Measurements from ENCODE around the gene EOGT.

Gene EOGT

GRCh38 chr3:68963891-68964290, 49.6 kb downstream of the EOGT start:
- no peak for DNase-seq
- Histone ChIP-seq H3K4me1 (no peaks in the 10 kb centered on the region), H3K9me3 (no peaks in the 10 kb centered on the region), H3K36me3 (no peaks in the 10 kb centered on the region), H3K27me3 (peaks cover 2% of the 10 kb centered on the region; the same call in 1 of the 2 replicates), H3K4me3 (ENCODE audit: low read depth, low read length) (no peak overlapping the region)
- no peak for TF ChIP-seq CTCF (IDR thresholded peaks at IDR 0.05; ENCODE audit: low read depth, low read length)

- Histone ChIP-seq H3K4me1 (no peaks in the 10 kb centered on the region), H3K4me3 (ENCODE audit: low read depth, low read length) (no peak overlapping the region), H3K27me3 (peaks cover 5% of the 10 kb centered on the region; the same call in 1 of the 2 replicates), H3K36me3 (no peaks in the 10 kb centered on the region), H3K9me3 (no peaks in the 10 kb centered on the region)
- DNase-seq = no peak
- no peak for TF ChIP-seq CTCF (IDR thresholded peaks at IDR 0.05; ENCODE audit: low read depth, low read length)
These were observed 50.1 kb downstream of the EOGT start for GRCh38 chr3:68963376-68963775.

GRCh38 chr3:68958932-68959331, 54.6 kb downstream of the EOGT start:
- no peaks in the 10 kb centered on the region for H3K9me3 ChIP-seq
- H3K27me3 ChIP-seq = peaks cover 15% of the 10 kb centered on the region
- DNase-seq = no peak
- no peak overlapping the region for H3K4me3 ChIP-seq (ENCODE audit: low read depth, low read length)
- no peaks in the 10 kb centered on the region for H3K4me1 ChIP-seq
- no peaks in the 10 kb centered on the region for H3K36me3 ChIP-seq
- no peak for TF ChIP-seq CTCF (IDR thresholded peaks at IDR 0.05; ENCODE audit: low read depth, low read length)

GRCh38 chr3:68957895-68958294, 55.6 kb downstream of the EOGT start:
- no peaks in the 10 kb centered on the region for H3K9me3 ChIP-seq
- peaks cover 23% of the 10 kb centered on the region for H3K27me3 ChIP-seq
- H3K36me3 ChIP-seq = no peaks in the 10 kb centered on the region
- DNase-seq = no peak
- TF ChIP-seq CTCF (IDR thresholded peaks at IDR 0.05; ENCODE audit: low read depth, low read length) = no peak
- H3K4me3 ChIP-seq (ENCODE audit: low read depth, low read length) = no peak overlapping the region
- H3K4me1 ChIP-seq = no peaks in the 10 kb centered on the region

GRCh38 chr3:68953816-68954444, 59.6 kb downstream of the EOGT start:
- TF ChIP-seq CTCF (IDR thresholded peaks at IDR 0.05; ENCODE audit: low read depth, low read length) = no peak
- no peaks in the 10 kb centered on the region for H3K9me3 ChIP-seq
- H3K27me3 ChIP-seq = peaks cover 23% of the 10 kb centered on the region
- no peak overlapping the region for H3K4me3 ChIP-seq (ENCODE audit: low read depth, low read length)
- no peaks in the 10 kb centered on the region for H3K36me3 ChIP-seq
- no peak for DNase-seq
- H3K4me1 ChIP-seq = no peaks in the 10 kb centered on the region

- Histone ChIP-seq H3K4me1 (0 out of 2 replicates have a peak, but pooled peaks cover 4% of the 10 kb centered on the region), H3K4me3 (ENCODE audit: low read depth, low read length) (no peak overlapping the region), H3K9me3 (no peaks in the 10 kb centered on the region), H3K27me3 (peaks cover 22% of the 10 kb centered on the region), H3K36me3 (no peaks in the 10 kb centered on the region)
- DNase-seq = no peak
- TF ChIP-seq CTCF (IDR thresholded peaks at IDR 0.05; ENCODE audit: low read depth, low read length) = no peak
These were observed 68.3 kb downstream of the EOGT start for GRCh38 chr3:68945225-68945624.

Data from BE2C (cell line).